DOHH2 (cell line): ENCODE measurements around the gene EBNA1BP2.

Experiments used
- CTCF ChIP-seq: fragments of 200-600 bp; sonication (generic); IDR thresholded peaks from one replicate; pipeline ENCODE4 v1.5.1; 2014; ENCODE audit warnings: antibody characterized with exemption, mild to moderate bottlenecking, low read depth, low read length; ENCODE audit not compliant: poor library complexity, severe bottlenecking
- EZH2phosphoT487 ChIP-seq: fragments of 200-600 bp; sonication (generic); IDR thresholded peaks from 2 replicates; pipeline ENCODE4 v1.6.1; 2017; ENCODE audit warnings: borderline replicate concordance, mild to moderate bottlenecking, antibody characterized with exemption, low read length, moderate library complexity, mixed read lengths

- TF ChIP-seq CTCF = no peak
- no peak for TF ChIP-seq EZH2phosphoT487
Observed at GRCh38 chr1:43206600-43207228, 34.6 kb upstream of the EBNA1BP2 start.
